ENCODE data around the gene ZGPAT. TPM values are rescaled to one million over a fixed set of nuclear protein-coding genes. Genes with fewer than 3 reads are reported as not detected.

The ZGPAT gene
- total RNA-seq, 1 experiment from 2014 or later, result 27.6 TPM

GRCh38 chr20:63687419-63688178 is 20.2 kb upstream of the ZGPAT start:
- no peak overlapping the region for H3K27ac ChIP-seq (ENCODE audit: insufficient read length, low read depth, low read length)

More at GRCh38 chr20:63687419-63688178, 20.2 kb upstream of the ZGPAT start:
- TF ChIP-seq CTCF (conservative IDR thresholded peaks at IDR 0.05), result no peak
- no peaks in the 10 kb centered on the region for H3K4me1 ChIP-seq (ENCODE audit: insufficient read depth, low read length)
- no peak overlapping the region for H2BK120ac ChIP-seq (ENCODE audit: low read depth, low read length, poor library complexity, severe bottlenecking)
- no peaks in the 10 kb centered on the region for H4K20me1 ChIP-seq (ENCODE audit: control insufficient read depth, insufficient read depth, insufficient read length)
- H3K27ac Mint-ChIP-seq, result no peak overlapping the region
- H3K79me1 ChIP-seq (ENCODE audit: insufficient read depth, low read depth, low read length, poor library complexity, severe bottlenecking), result no peaks in the 10 kb centered on the region
- no peak overlapping the region for H2BK12ac ChIP-seq (ENCODE audit: insufficient read length, low read depth, low read length)
- no peak overlapping the region for H4K91ac ChIP-seq (ENCODE audit: insufficient read length, low read depth, low read length)
- no peak for DNase-seq
- H3K18ac ChIP-seq (ENCODE audit: insufficient read length, low read depth, low read length), result no peak overlapping the region
- H3K27me3 Mint-ChIP-seq (ENCODE audit: low read depth), result no peaks in the 10 kb centered on the region; the same call in 1 of the 2 replicates
- no peaks in the 10 kb centered on the region for H3K27me3 ChIP-seq (ENCODE audit: insufficient read depth, low read length)
- no peak overlapping the region for H3K4ac ChIP-seq (ENCODE audit: low read depth, low read length)
- H4K5ac ChIP-seq (ENCODE audit: insufficient read length, low read depth, low read length), result no peak overlapping the region
- no peak overlapping the region for H3K23ac ChIP-seq (ENCODE audit: insufficient read length, low read depth, low read length)
- no peak overlapping the region for H2BK5ac ChIP-seq (ENCODE audit: insufficient read length, low read length)
- WGBS (ENCODE audit: extremely low coverage, insufficient read length, low lambda C conversion rate), result no CpG with 5 or more reads among the region's 29 CpGs
- H2BK20ac ChIP-seq (ENCODE audit: low read depth, low read length, poor library complexity, severe bottlenecking), result no peak overlapping the region
- peaks cover 5 to 8% (median 6%) of the 10 kb centered on the region in 3 experiments; a peak in 6 of 7 replicates for H3K36me3 Mint-ChIP-seq (ENCODE audit: insufficient read depth in 1 of 3, low read depth in 3 of 3)
- H3K23me2 ChIP-seq (ENCODE audit: insufficient read length, low read depth, low read length, poor library complexity, severe bottlenecking), result no peaks in the 10 kb centered on the region
- H2AK5ac ChIP-seq (ENCODE audit: insufficient read length, low read length), result no peak overlapping the region
- no peaks in the 10 kb centered on the region for H3K4me1 Mint-ChIP-seq
- no peak overlapping the region for H2AFZ ChIP-seq (ENCODE audit: low read length)
- no peak overlapping the region for H3T11ph ChIP-seq (ENCODE audit: low read length)
- no peaks in the 10 kb centered on the region for H3K79me2 ChIP-seq (ENCODE audit: insufficient read depth, low read length)
- no peak overlapping the region for H3K14ac ChIP-seq (ENCODE audit: insufficient read depth, low read length)
- no peak overlapping the region for H3K9ac ChIP-seq (ENCODE audit: extremely low read depth, insufficient read length, low read length)
- H3K9me3 ChIP-seq (ENCODE audit: control insufficient read depth, low read depth, low read length), result no peaks in the 10 kb centered on the region
- H4K8ac ChIP-seq (replicated peaks; ENCODE audit: insufficient read length, low read depth, low read length), result no peak overlapping the region
- H3K4me3 Mint-ChIP-seq, result no peak overlapping the region
- H3K4me2 ChIP-seq (ENCODE audit: insufficient read depth, insufficient read length, low read length), result no peak overlapping the region
- H2BK15ac ChIP-seq (ENCODE audit: low read depth, low read length), result no peak overlapping the region
- H3K56ac ChIP-seq (ENCODE audit: insufficient read length, low read depth, low read length), result no peak overlapping the region
- H3K9me3 Mint-ChIP-seq, result no peaks in the 10 kb centered on the region

Data from H9 (cell line).